ENCODE results near the gene PRDM2.

- no peak for TF ChIP-seq YY1 (IDR thresholded peaks at IDR 0.05; ENCODE audit: insufficient read depth, insufficient read length)
- no peak for TF ChIP-seq ZNF274 (IDR thresholded peaks at IDR 0.05; ENCODE audit: low read depth, low read length)
Observed at GRCh38 chr1:13813398-13814012, 113.5 kb downstream of the PRDM2 start.

Measured in NT2/D1 (cell line).